ENCODE data around the gene NUTF2. TPM values are rescaled to one million over a fixed set of nuclear protein-coding genes. Genes with fewer than 3 reads are reported as not detected.
A peak's percentile ranks its signal among the peaks of the same experiment; 100 is the strongest.
"Not testable (repeated sequence)": the region's sequence is repeated elsewhere in the genome, so short reads cannot be mapped to it uniquely, and the experiment has no call there.

Gene NUTF2
- total RNA-seq, 1 experiment from 2014 or later = 224 TPM

DNA sequence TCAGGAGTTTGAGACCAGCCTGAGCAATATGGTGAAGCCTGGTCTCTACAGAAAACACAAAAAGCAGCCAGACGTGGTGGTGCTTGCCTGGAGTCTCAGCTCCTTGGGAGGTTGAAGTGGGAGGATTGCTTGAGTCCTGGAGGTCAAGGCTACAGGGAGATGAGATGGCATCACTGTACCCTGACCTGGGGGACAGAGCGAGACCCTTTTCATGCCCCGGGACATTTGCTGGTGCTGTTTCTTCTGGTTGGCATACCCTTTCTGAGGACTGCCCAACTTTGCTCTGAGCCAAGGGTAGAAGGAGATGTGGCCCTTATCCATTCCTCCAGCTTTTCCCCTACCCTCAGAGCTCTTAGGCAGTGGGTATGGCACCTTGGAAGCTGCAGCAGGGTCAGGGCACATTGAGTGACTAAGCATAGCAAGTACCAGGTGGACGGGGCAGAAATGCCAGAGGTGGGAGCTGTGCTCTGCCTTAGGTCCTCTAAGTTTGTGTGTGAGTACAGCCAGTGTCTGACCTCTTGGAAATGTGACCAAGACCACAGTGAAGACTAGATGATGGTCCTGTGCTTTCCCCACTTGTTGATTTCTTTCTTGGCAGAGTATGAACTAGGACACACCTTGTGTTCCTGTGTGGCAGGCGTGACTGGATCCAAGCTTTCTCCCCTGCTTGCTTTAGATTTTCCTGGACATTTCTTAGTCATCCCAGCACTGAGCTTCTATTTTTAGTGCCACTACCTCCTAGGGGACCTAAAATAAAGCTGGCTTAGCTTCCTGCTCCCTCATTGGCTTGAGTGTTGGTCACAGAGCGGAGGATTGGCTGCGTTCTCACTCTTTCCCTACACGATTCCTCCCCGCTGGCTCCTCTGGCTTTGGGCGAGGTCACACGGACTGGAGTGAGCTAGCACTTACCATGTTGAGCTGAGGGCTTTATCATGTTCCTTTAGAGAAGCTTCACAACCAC, 16.2 kb downstream of the NUTF2 start:
- Mint-ChIP-seq H3K27ac (ENCODE audit: unreplicated experiment) (no peak overlapping the region), H3K9me3 (ENCODE audit: low read depth, unreplicated experiment) (no peaks in the 10 kb centered on the region), H3K4me3 (ENCODE audit: low read depth, unreplicated experiment) (no peak overlapping the region), H3K27me3 (ENCODE audit: unreplicated experiment) (no peaks in the 10 kb centered on the region), H3K36me3 (ENCODE audit: insufficient read depth, unreplicated experiment) (peaks cover 66% of the 10 kb centered on the region), H3K4me1 (ENCODE audit: low read depth, unreplicated experiment) (peaks cover 40% of the 10 kb centered on the region)
- TF ChIP-seq, protein P1, sequence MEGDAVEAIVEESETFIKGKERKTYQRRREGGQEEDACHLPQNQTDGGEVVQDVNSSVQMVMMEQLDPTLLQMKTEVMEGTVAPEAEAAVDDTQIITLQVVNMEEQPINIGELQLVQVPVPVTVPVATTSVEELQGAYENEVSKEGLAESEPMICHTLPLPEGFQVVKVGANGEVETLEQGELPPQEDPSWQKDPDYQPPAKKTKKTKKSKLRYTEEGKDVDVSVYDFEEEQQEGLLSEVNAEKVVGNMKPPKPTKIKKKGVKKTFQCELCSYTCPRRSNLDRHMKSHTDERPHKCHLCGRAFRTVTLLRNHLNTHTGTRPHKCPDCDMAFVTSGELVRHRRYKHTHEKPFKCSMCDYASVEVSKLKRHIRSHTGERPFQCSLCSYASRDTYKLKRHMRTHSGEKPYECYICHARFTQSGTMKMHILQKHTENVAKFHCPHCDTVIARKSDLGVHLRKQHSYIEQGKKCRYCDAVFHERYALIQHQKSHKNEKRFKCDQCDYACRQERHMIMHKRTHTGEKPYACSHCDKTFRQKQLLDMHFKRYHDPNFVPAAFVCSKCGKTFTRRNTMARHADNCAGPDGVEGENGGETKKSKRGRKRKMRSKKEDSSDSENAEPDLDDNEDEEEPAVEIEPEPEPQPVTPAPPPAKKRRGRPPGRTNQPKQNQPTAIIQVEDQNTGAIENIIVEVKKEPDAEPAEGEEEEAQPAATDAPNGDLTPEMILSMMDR (IDR thresholded peaks at IDR 0.05; ENCODE audit: unreplicated experiment) = no peak
- DNase-seq = no peak
- BruUV-seq (replicated peaks) = no TSS peak
- CTCF ChIA-PET = interaction anchor here (0.5 to 1.5 kb wide), 2 partner anchors 12 to 52 kb away, joined by 3 to 6 read pairs; no protein-coding TSS in a partner anchor
- intact Hi-C loops (cut with micrococcal nuclease; ENCODE audit: unreplicated experiment) = no loop called here

DNA sequence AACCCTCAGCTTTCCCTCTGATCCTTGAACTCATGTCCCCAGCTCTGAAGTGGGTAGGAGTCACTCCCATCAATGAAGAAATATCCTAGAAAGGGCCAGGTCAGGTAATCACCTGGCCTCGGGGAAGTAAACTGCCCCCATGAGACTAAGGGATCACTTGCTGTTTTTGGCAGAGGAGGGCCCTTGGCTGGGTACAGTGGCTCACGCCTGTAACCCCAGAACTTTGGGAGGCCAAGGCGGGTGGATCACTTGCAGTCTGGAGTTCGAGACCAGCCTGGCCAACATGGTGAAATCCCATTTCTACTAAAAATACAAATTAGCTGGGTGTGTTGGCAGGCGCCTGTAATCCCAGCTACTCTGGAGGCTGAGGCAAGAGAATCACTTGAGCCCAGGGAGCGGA, 17.3 kb downstream of the NUTF2 start:
- H3K27me3 Mint-ChIP-seq (ENCODE audit: unreplicated experiment); CTCF ChIA-PET; BruUV-seq (replicated peaks); H3K27ac Mint-ChIP-seq (ENCODE audit: unreplicated experiment); H3K4me3 Mint-ChIP-seq (ENCODE audit: low read depth, unreplicated experiment); DNase-seq; intact Hi-C loops (cut with micrococcal nuclease; ENCODE audit: unreplicated experiment); H3K9me3 Mint-ChIP-seq (ENCODE audit: low read depth, unreplicated experiment): not testable (repeated sequence)
- peaks cover 32% of the 10 kb centered on the region for H3K4me1 Mint-ChIP-seq (ENCODE audit: low read depth, unreplicated experiment)
- peaks cover 57% of the 10 kb centered on the region for H3K36me3 Mint-ChIP-seq (ENCODE audit: insufficient read depth, unreplicated experiment)

DNA sequence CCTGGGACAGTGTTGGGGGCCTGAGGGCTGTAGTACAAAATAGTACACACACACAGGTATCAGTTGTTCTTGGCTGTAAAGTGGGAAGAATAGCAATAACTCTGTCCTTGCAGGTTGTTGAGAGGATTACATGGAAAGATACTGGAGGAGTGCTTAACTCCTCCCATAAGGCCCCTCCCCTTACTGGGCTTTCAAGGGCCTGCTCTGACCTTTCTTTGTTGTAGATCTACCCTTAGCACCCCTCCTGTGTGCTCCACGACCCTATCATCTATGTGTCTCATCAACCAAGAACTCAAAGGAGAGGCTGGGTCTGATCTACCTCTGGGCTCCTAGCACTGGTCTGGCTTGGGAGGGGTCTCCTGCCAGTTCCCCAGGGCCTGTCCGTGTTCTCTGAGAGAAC, 17.9 kb downstream of the NUTF2 start:
- H3K4me3 Mint-ChIP-seq (ENCODE audit: low read depth, unreplicated experiment) = no peak overlapping the region
- H3K4me1 Mint-ChIP-seq (ENCODE audit: low read depth, unreplicated experiment) = peaks cover 32% of the 10 kb centered on the region
- no peaks in the 10 kb centered on the region for H3K27me3 Mint-ChIP-seq (ENCODE audit: unreplicated experiment)
- no peak overlapping the region for H3K27ac Mint-ChIP-seq (ENCODE audit: unreplicated experiment)
- CTCF ChIA-PET = interaction anchor here (1.0 to 1.7 kb wide), 2 partner anchors 19 to 48 kb away, joined by 7 to 18 read pairs; no protein-coding TSS in a partner anchor
- TF ChIP-seq, protein P1 (IDR thresholded peaks at IDR 0.05; ENCODE audit: unreplicated experiment) = no peak
- no peak for DNase-seq
- no peaks in the 10 kb centered on the region for H3K9me3 Mint-ChIP-seq (ENCODE audit: low read depth, unreplicated experiment)
- H3K36me3 Mint-ChIP-seq (ENCODE audit: insufficient read depth, unreplicated experiment) = peaks cover 54% of the 10 kb centered on the region
- no TSS peak for BruUV-seq (replicated peaks)
- intact Hi-C loops (cut with micrococcal nuclease; ENCODE audit: unreplicated experiment) = no loop called here

DNA sequence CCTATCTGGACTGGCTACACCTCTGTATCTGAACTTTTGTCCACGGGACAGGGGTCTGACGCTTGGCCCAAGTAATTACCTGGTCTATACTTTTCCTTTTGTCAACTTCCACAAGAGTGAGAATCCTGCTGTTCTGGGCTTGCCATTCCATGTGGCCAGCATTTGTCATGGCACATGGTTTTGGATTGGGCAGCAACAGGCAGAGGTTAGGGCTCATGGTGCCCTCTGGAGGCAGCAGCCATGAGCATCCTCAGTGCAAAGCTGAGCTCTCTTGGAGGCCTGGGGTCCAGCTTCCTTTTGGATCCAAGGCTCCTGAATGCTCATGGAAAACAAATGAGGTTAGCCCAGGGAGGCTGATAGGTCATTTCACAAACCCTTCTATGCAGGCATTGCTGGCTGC, 18.6 kb downstream of the NUTF2 start:
- Mint-ChIP-seq H3K4me1 (ENCODE audit: low read depth, unreplicated experiment) (peaks cover 29% of the 10 kb centered on the region), H3K9me3 (ENCODE audit: low read depth, unreplicated experiment) (no peaks in the 10 kb centered on the region), H3K36me3 (ENCODE audit: insufficient read depth, unreplicated experiment) (peaks cover 53% of the 10 kb centered on the region), H3K27ac (ENCODE audit: unreplicated experiment) (no peak overlapping the region), H3K27me3 (ENCODE audit: unreplicated experiment) (no peaks in the 10 kb centered on the region), H3K4me3 (ENCODE audit: low read depth, unreplicated experiment) (no peak overlapping the region)
- intact Hi-C loops (cut with micrococcal nuclease; ENCODE audit: unreplicated experiment) = no loop called here
- CTCF ChIA-PET = interaction anchor here (0.7 to 1.7 kb wide), 8 partner anchors 18 to 477 kb away, joined by 4 to 18 read pairs (median 4); partner anchors contain the start of gene CTCF
- DNase-seq = peak; percentile 46
- no TSS peak for BruUV-seq (replicated peaks)
- TF ChIP-seq, protein P1 (IDR thresholded peaks at IDR 0.05; ENCODE audit: unreplicated experiment) = peak; percentile 20
